ENCODE data around the gene HTRA1.

Gene HTRA1

DNA sequence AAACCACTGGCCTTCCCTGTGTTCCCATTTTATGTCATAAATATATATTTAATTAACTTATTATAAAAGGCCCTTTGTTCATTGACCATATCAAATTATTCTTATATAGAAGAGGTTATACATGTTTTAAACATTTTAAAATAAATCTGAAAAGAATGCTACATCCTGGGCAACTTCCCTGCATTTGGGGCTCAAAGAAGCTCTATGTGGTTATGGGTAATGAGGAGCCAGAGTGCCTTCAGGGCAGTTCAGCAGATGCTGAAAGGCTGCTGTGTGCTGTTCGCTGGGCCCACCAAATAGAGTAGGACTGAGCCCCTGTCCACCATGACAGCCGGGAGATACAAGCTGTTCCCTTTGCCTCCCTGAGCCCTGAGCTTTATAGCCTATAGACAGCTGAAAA, 35.9 kb downstream of the HTRA1 start:
- no peak for DNase-seq

DNA sequence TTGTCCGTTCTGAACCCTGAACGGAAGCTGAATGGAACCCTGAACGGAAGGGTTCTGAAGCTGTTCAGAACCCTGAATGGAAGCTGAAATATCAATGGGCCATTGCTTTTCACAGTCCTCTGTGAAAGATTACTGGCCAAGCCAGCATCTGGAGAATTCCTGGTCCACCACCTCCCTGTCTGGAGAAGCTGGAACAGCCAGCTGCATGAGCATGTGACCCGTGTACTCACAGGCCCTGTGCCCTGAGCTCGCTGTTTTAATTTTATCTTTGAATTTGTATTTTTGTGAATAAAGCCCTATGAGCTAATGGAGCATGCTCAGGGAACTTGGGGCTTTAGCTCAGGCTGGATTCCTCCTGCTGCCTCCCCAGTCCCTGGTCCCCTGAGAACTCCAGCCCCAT, 37.2 kb downstream of the HTRA1 start:
- no peak for DNase-seq

DNA sequence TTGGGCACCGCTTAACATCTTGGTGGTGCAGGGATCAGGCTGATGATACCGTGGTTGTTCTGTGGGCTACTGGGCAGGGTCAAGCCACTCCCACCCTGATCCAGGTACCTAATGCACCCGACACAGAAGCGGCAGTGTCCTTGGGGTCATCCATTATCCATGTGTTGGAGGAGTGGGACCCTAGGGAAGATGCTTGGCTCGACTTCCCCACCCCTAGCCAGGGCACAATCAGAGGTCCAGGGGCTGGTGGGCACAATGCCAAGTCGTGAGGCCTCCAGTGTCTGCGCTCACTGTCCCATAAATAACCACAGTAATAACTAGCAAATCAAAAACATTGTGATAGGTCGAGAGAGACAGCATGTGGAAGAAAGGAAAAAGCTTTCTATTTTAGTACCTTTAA, 37.7 kb downstream of the HTRA1 start:
- no peak for DNase-seq

DNA sequence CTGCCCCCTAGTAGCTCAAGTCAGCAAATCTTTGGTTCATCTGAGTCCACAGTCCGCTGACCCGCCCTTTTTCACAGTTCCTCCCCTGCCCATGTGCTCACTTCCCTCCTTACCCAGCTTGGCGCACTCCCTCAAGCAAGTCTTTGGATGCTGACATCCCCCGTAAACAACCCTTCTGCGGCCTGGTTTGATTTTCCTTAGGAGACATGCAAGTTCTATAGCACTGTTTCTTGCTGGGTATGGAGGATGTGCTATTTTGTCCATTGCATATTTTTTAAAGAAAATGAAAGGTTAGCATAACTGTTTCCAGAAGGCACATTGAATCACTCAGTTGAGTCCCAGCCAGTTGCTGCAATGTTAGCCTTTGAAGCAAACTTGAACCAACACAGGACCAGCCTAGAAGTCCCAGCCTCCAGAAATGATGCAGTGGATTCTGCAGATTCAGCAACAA, 38.2 kb downstream of the HTRA1 start:
- DNase-seq = no peak

DNA sequence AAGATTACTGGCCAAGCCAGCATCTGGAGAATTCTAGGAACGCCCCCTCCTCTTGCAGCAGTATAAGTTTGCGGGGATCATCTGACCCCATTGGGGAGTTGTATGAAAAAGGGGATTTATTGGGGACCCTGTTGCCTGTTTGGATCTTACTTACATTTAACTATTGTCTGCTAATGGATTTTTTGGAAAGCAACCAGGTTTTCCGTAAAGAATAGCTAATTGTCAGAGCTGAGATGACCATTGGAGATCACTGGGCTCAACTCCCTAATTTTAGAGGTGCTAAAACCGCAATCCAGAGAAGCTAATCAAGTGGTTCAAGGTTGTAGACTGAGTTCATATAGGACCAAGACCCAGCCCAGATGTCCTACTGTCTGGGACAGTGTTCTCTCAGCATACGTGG, 38.8 kb downstream of the HTRA1 start:
- DNase-seq = no peak

DNA sequence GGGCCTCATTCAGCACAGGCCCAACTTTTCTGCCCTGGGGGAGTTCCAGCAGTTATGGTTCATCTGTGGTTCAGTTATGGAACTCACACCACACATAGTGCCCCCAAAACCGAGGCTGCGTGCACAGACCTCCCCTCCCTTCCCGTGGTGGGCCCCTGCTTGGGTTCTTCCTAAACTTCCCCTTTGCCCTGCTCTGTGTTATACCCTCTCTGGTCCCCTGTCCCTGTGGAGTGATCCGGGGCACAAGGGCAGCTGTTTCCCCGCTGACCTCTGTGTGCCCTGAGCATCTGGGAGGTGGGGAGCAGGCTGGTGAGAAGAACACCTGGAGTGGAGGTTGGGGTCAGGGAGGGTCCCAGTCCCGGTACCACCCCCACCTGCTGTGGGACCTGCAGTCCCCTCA, 39.4 kb downstream of the HTRA1 start:
- DNase-seq = no peak

DNA sequence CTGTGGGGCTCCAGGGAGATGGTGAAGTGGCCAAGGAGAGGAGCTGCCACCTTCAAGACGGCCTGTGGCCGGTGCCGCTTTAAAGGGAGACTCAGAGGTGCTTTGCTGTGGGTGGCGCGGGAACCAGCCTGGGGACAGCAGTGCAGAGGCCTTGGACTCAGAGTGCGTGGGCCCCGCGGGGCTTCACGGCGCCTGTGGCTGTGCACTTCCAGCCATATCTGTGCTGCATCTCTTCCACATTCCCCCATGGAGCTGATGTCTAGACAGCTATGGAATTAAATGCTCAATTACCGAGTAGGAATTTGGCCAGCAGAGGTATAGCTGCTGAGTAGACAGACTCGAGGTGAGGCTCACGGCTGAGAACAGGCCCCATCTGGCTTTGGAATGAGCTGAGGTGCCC, 41.7 kb downstream of the HTRA1 start:
- DNase-seq = no peak

DNA sequence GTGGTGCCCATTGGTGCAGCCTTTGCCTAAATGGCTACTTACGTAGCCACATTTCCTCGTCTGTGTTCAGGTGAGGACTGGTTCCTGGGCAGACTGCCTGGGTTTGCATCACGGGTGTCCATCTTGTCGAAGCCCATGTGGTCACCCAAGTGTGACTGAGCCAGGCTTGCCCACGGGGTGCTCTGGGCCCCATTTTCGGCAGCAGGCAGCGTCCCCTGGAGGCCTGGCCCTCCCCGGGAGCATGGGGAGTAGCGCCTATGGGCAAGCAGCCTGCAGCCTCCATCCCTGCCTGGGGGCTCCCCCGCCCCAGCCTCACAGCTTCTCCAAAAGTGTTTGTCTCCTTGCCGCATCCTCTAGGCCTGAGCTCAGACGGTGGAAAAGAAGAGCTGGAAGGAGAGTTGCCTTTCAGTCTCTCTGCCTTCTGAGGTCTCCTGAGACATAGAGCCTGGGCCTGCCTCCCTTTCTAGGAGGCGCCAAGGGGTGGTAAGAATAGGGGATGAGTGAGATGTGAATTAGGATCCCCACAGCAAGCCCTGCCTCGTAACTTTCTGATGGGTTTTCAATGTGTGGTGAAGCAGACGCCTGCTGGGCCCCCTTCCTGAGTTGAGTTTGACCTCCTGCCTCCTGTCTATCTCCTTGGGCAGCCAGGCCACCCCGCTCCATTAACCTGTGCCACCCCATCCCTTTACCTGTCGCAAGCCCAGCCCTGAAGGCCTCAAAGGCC, 42.7 kb downstream of the HTRA1 start:
- no peak for DNase-seq

DNA sequence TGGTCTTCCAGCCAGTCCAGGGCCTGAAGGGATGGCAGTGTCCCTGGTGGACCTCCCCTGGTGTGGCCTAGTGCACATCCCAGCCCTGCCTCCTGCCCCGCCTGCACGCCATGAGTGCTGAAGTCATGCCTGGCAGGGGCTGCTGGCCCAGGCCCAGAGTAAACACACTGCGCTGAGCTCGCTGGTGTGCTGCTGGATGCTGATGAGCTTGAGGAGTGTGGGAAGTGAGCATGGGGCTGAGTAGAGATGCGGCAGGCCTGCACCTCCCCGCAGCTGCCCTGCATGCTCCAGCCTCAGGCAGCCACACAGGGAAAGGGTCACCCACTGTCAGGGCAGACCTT, 43.2 kb downstream of the HTRA1 start:
- DNase-seq = no peak

DNA sequence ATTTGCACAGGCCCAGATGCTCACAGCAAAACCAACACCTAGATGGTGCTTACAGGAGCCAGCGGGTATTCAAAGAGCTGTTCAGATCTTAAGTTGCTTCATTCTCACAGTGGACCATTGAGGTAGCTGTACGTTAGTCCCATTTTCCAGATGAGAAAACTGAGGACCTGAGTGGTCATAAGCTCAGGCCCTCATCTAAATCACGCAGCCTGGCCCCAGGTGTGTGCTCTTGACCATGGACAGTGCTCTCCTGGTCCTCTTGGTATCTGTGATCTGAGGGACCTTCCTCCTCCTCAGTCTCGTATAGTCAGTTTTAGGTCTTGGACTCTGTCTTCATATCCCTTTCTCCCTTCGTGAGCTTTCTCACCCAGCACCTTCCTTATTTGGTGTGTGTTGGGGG, 43.7 kb downstream of the HTRA1 start:
- DNase-seq = no peak

DNA sequence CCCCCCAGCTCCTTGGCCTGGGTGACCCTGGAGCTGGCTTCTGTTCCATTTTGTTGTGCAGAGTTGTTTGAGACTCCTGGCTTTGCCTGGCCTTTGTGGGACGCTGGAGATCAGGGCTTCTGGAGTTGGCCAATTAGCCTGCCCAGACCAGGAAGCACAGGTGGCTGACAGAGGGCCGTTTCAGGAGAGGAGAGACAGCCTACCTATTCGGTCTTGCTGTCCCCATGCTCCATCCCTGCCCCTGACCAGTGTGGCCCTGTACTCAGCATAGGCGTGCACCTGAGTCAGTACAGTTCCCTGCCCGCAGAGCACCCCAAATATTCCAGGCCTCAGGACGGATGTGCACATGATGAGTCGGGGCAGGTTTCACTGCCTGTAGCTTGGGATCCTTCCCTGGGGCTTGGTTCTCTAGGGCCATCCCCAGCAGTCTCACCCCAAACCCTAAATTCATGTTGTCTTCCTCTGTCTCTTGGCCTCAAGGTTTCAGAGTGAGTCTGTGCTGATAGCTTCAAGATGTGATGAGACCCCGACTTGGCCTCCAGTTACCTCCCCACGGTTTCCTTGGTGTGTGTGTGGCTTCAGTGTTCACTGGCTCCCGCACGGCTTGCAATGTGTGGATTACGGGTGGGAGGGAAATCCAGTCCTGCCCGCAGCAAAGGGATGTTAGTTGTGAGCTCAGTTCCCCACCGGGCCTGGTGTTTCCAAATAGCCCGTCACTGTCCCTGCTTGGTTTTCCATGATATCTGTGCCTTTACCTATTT, 44.7 kb downstream of the HTRA1 start:
- no peak for DNase-seq

DNA sequence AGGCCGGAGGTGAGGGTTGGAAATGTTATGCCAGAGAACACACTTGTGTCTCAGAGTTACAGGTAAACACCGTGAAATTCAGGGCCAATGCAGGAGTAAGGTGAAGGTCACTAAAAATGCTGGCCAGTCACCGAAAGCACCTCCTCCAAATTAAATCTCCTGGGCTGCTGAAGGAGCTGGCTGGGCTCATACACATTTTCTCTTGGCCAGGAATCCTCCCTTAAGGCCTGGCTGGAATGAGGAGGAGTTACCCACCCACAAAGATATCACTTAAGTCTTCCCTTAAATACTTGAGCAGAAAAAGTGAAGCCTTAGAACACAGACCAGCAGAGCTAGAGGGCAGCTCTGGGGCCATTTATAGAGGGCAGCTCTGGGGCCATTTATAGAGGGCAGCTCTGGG, 46.3 kb downstream of the HTRA1 start:
- no peak for DNase-seq

DNA sequence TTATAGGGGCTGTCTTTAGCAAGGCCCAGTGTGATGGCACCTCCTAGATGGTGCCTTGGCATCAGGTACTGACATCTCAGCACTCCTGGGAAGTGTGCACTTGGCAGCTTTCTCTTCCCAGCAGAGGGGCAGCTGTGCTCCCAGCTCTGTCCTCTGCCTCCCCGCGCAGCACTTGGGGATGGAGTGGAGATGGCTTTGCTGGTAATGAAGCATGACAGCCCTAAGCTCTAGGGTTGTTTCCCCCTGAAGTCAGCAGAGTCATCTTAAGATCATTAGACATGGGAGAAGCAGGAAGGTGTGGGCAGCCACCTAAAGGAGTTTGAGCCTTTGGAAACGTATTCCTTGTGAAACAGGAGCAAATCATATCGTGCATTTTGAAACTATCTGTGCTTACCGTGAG, 46.7 kb downstream of the HTRA1 start:
- DNase-seq = no peak

DNA sequence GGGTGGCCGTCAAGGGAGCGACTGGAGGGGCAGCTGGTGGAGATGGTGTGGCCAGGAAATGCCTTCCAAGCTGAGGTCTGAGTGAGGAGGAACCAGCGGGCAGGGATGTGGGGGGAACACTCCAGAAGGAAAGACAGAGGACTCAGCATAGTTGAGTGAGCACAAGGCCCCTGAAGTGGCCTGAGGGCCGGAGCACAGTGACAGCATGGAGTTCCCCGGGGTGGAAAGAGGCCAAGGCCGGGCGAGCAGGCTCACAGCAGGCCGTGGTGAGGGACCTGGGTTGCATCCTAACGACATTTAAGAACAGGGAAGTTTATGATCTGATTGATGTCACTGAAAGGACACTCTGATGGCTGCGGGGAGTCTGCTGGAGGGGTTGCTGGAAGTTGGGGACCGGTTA, 48.0 kb downstream of the HTRA1 start:
- DNase-seq = no peak

DNA sequence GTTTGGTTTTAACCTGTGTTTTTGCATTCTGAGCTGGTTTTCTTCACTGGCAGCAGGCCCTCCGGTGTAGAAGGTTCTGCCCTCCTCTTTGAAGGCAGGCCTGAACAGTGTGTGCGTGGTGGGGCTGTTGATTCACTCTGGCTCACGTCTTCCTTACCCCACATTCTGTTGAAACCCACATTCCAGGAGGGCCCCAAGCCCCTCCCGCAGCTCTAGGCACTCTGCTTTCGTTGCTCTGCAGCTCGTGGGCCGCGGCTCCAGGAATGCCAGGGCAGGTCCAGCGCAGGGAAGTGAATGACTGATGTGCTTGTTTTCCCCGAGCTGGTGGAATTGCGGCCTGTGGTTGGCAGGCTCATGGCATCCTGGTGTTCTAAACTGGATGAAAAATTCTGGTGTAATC, 49.0 kb downstream of the HTRA1 start:
- DNase-seq = no peak

DNA sequence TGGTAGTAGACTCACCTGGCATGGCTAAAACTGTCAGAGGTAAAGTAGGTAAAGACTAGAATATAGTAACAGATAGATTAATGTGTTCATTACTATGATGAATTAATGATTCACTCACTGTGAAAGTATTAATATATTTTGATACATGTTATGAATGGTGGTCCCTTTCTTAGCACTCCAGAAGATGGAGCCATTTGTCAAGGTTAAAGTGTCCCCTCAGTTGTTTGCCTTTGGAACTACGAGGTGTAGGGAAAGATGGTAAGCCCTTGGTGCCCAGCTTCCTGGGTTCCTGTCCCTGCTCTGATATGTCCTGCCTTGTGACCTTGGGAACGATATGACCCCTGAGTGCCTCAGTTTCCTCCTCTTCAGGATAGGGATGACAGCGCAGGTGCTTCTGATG, 49.4 kb downstream of the HTRA1 start:
- DNase-seq = no peak

DNA sequence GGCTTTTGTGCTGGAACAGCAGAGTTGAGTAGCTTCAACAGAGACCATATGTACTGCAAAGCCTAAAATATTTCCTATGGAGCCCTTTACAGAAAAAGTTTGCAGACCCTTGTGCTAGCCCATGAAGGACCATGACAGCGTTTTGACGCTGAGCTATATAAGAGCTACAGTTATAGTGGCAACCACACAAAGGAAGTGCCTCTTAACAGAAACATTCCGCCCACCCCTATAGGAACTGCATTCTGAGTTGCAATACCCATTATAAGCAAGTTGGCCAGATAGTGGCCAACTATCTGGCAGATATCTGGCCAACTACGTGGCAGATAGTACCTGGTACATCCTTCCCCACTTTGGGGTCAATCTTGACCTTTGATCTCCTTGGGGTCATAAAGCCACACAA, 51.7 kb downstream of the HTRA1 start:
- DNase-seq = no peak

DNA sequence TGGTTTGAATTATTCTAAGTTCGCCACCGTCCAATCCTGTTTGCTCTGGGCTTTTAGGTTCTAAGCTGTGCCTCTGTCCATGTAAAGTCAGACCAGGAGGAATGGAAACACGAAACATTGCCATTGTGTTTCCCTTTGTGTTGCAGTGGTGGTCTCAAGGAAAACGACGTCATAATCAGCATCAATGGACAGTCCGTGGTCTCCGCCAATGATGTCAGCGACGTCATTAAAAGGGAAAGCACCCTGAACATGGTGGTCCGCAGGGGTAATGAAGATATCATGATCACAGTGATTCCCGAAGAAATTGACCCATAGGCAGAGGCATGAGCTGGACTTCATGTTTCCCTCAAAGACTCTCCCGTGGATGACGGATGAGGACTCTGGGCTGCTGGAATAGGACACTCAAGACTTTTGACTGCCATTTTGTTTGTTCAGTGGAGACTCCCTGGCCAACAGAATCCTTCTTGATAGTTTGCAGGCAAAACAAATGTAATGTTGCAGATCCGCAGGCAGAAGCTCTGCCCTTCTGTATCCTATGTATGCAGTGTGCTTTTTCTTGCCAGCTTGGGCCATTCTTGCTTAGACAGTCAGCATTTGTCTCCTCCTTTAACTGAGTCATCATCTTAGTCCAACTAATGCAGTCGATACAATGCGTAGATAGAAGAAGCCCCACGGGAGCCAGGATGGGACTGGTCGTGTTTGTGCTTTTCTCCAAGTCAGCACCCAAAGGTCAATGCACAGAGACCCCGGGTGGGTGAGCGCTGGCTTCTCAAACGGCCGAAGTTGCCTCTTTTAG, 52.9 kb downstream of the HTRA1 start:
- no peak for DNase-seq

DNA sequence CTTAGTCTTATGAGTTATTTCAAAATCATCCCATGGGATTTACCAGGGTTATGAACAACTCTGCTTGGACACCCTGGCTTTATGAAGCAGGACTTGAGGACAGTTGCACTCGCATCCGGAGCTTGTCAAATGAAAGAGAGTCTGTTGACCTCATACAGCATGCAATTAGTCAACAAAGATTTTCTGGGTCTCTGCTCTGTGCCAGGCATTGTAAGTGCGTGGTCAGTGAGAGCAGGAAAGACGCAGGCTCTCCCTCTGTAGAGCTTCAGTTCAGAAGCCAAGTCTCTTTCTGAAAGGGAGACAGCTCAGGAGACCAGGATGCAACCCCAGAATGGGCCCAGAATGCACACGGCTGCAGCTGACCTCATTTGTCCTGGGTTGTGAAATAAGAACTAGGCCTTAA, 53.7 kb downstream of the HTRA1 start:
- DNase-seq = no peak

DNA sequence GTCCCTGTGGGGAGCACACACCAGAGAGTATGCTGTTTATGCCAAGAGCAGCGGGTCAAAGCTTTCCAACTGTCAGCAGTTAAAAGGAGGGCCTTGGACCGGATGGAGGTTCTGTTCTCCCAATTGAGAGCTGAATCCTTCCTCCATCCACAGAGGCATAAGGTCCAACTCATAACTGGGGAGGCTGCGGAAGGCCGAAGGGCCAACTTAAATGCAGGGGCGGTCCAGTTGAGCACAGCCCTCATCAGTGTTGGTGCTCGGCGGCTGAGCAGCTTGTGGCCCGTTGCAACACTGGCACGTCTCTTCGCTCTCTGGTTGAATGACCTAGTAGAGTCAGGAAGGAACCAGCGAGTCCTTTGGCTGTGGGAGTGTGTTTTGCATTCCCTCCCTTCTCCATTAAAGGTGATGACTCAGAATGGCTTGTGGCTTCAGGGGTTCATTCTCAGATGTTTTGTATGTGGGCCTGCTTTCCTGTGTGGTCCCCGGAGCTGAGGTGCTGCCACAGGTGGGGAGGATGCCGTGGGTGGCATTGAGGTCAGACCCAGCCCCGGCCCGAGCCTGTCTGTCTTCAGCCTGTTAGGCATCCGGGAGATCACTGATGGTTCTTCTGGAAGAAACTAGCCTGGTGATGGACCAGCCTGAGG, 54.4 kb downstream of the HTRA1 start:
- DNase-seq = peak; percentile 72

DNA sequence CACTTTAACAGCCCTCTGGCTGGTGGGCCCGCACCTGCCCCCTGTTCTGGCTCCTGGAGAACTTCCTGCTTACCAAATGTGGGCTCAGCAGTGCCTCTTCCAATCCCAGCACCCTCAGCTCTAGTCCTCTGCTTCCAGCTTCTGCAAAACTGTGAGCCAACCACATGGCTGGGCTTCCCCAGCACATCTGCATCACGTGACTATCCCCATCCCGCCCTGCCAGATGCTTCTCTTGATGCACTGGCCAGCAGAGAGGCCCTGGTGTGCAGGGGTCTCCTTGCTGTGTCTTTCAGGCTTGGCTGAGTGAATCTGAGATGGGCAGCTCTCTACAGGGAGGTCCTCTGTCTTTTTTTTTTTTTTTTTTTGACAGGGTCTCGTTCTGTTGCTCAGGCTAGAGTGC, 55.4 kb downstream of the HTRA1 start:
- DNase-seq = no peak

DNA sequence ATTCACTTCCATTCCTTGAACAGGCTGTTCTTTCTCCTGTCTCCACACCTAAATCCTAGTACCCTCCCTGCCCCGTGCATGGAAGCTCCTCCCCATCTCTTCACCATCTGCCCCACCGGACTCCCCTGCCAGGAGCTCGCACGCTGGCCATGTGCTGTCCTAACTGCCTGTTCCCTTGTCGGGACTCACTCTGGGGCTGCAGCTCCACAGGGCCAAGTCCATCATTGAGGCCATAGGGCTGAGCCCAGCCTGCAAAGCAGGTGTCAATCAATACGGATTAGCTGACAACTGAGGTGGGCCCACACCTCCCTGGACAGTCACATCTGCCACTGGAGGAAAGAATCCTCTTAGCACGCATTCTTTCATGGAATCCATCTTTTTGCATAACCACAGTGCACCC, 57.8 kb downstream of the HTRA1 start:
- DNase-seq = no peak

DNA sequence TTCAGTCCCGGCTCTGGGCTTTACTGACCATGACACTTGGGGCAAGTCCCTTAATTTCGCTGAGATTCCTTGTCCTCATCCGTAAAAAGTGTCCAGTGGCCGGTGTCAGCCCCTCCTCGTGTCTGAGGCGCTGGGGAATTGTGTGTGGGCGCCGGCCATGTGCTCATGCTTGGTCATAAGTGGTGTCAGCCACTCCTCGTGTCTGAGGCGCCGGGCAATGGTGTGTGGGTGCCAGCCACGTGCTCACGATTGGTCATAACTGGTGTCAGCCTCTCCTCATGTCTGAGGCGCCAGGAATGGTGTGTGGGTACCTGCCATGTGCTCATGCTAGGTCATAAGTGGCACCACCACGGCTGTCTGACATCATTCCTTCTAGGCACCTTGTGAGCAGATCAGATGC, 58.5 kb downstream of the HTRA1 start:
- DNase-seq = no peak

DNA sequence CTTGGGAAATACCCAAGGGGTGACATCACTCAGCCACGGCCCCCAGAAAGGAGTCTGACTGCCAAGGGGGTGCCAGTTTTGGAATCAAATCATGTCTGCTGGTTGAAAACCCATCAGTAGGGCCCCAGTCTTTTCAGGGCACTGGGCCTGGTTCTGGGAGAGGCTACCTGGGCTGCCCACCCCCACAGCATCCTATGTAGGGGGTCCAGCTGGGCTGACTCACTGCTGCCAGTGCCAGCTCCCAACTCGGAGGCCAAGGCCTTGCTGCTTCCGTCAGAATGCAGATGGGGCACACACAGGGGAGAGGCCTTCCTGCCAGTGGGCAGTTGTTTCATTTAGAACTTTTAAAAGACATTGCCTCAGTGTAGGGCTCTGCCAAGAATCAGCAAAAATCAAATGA, 59.7 kb downstream of the HTRA1 start:
- no peak for DNase-seq
